ENCODE results near the gene NPDC1. TPM values are rescaled to one million over a fixed set of nuclear protein-coding genes. Genes with fewer than 3 reads are reported as not detected.

NPDC1 gene
- total and polyA plus RNA-seq, 4 donors, result 2.7 to 14.5 (median 7.3) TPM

GRCh38 chr9:137009938-137010732 lies 35.8 kb downstream of the NPDC1 start:
- DNase-seq (ENCODE audit: low spot score), result no peak
- no peak overlapping the region for H3K4me3 ChIP-seq (ENCODE audit: low read depth in 1 of 3, low read length in 3 of 3)
- no peaks in the 10 kb centered on the region for H3K4me1 ChIP-seq (ENCODE audit: control insufficient read depth in 4 of 4, insufficient read depth in 4 of 4, low read length in 3 of 4)
- no peak overlapping the region for H3K27ac ChIP-seq (ENCODE audit: low read depth in 1 of 2, low read length in 2 of 2)
- H3K27me3 ChIP-seq (ENCODE audit: control insufficient read depth in 4 of 4, insufficient read depth in 4 of 4, low read length in 3 of 4), result no peaks in the 10 kb centered on the region
- WGBS, result 97% methylated on average over 49 of the region's 49 CpGs
- peaks cover 0 to 29% (median 11%) of the 10 kb centered on the region in 4 donors for H3K36me3 ChIP-seq (ENCODE audit: control insufficient read depth in 4 of 4, insufficient read depth in 3 of 4, low read depth in 1 of 4, low read length in 3 of 4)
- no peaks in the 10 kb centered on the region for H3K9me3 ChIP-seq (ENCODE audit: control insufficient read depth in 4 of 4, low read length in 3 of 4)
- TF ChIP-seq TAF1 (conservative IDR thresholded peaks at IDR 0.05) (no peak), ATF3 (IDR thresholded peaks at IDR 0.05) (no peak), MAX (IDR thresholded peaks at IDR 0.05) (no peak), HNF4G (IDR thresholded peaks at IDR 0.05) (no peak), EGR1 (IDR thresholded peaks at IDR 0.05; ENCODE audit: low read depth in 2 of 2) (no peak), REST (IDR thresholded peaks at IDR 0.05) (no peak), ZBTB33 (IDR thresholded peaks at IDR 0.05) (no peak), RXRA (IDR thresholded peaks at IDR 0.05) (no peak), GABPA (IDR thresholded peaks at IDR 0.05 in 1 of 2, conservative IDR thresholded peaks at IDR 0.05 in 1 of 2) (no peak), RAD21 (IDR thresholded peaks at IDR 0.05) (no peak), YY1 (IDR thresholded peaks at IDR 0.05) (no peak), SP1 (IDR thresholded peaks at IDR 0.05) (no peak), CTCF (IDR thresholded peaks at IDR 0.05; ENCODE audit: low read depth, low read length, missing input control) (no peak), NR2F2 (IDR thresholded peaks at IDR 0.05) (no peak), HNF4A (conservative IDR thresholded peaks at IDR 0.05) (no peak), FOXA2 (IDR thresholded peaks at IDR 0.05) (no peak), JUND (IDR thresholded peaks at IDR 0.05) (no peak), FOXA1 (IDR thresholded peaks at IDR 0.05) (no peak)
- no peak overlapping the region for H3K9ac ChIP-seq (ENCODE audit: low read depth in 1 of 2, low read length in 2 of 2)
